ENCODE results near the gene EMILIN2.
A peak's percentile ranks its signal among the peaks of the same experiment; 100 is the strongest.
"Not testable (repeated sequence)": the region's sequence is repeated elsewhere in the genome, so short reads cannot be mapped to it uniquely, and the experiment has no call there.

The EMILIN2 gene

DNA sequence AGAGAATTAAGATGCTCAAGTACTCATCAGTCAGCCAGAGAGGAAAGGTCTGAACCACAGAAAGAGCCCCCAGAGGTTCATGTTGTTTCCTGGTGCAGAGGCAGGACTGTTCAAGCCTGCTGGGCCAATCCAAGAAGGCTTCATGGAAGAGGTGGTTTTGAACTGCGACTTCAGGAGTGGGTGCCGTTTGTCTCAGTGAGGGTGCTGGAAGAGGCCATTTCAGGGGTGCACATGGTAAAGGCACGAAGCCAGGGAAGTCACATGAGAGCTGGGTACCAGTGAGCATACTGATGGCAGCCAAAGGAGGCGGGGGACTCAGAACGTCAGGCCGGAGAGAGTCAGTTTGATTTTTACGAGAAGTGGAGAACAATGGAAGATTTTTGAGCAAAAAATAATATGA is 55.5 kb downstream of the EMILIN2 start:
- DNase-seq = no peak

DNA sequence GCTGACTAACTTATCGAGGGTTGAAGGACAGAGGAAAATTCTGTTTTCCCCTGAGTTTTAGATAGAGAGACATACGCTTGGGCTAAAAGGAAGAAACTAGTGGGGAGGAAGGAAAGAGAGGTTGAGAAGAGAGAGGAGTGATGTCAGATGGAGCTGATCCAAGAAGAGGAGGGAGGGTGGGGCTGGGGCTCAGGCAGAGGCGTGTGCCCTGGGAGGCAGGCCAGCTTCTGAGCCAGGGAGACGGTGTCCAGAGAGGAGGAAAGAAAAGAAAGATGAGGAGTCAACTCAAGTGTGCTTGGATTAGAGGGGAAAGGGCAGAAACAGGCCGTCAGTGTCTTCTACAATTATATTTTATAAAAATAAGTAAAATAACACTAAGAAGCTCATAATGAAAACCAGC is 56.2 kb downstream of the EMILIN2 start:
- no peak for DNase-seq

DNA sequence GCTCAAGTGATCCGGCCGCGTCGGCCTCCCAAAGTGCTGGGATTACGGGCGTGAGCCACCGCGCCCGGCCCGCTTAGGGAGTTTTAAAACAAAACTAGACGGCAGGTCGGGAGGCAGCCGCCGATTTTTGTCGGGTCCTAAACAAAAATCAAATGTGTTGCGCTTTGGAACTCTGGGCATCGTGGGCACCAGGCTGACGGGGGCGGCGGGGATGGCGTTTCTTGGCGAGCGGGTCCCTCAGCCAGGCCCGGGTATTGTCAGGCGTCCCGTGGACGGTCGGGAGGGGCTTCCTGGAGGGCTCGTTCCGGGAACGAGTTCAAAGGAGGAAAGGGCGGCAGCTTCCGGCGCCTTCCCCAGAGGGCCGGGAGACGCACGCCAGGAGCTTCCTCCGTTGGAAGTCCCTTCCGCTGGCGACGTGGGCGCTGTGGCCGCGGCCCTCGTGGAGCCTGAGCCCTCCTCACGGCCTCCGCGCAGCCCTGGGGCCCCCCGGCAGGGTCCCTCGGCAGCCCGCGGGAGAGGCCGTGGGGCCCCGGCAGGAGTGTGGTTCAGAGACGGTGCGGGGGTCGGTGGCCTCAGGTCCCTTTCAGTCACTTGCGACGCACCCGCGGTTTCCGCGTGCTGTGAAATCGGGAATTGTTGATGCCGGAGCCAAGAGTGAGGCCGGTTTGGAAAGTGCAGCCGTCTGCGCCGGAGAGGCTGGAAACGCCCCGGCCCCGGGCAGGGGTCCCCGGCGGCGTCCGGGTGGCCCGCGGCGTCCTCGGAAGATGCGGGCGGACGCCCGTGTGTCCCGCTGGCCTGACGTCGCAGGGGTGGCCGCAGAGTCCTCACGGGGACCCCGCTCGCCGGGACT is 59.3 kb downstream of the EMILIN2 start:
- peak; percentile 75 to 84 for DNase-seq

DNA sequence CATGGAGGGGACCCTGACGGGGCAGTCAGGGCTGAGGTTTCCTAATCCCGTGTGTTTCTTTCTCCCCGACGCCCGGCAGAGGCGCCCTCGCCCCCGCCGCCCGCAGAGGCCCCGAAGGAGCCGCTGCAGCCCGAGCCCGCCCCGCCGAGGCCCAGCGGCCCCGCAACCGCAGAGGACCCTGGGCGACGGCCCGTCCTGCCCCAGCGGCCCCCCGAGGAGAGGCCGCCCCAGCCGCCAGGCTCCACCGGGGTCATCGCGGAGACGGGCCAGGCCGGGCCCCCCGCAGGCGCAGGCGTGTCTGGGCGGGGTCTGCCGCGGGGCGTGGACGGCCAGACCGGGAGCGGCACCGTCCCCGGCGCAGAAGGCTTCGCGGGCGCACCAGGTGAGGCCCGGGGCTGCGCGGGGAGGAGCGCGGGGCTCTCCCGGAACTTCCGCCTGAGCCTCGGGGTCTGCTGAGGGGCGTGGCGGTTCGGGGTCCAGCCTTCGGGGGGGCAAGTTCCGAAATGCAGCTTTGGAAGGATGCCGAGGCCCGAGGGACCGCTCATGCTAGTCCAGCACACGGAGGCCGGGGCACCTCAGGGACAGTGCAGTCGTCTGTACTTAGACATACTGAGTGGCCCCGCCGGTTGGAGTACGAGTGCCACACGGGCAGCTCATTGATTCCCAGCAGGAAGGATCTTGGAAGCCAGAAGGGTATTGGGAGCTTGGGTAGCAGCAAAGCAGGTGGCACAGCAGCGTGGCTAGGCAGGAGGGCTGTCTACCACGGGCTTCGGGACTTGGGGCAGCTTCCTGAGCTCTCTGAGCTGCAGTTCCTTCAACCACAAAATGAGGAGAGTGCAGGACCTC is 60.1 kb downstream of the EMILIN2 start:
- DNase-seq = peak; percentile 48 to 59

DNA sequence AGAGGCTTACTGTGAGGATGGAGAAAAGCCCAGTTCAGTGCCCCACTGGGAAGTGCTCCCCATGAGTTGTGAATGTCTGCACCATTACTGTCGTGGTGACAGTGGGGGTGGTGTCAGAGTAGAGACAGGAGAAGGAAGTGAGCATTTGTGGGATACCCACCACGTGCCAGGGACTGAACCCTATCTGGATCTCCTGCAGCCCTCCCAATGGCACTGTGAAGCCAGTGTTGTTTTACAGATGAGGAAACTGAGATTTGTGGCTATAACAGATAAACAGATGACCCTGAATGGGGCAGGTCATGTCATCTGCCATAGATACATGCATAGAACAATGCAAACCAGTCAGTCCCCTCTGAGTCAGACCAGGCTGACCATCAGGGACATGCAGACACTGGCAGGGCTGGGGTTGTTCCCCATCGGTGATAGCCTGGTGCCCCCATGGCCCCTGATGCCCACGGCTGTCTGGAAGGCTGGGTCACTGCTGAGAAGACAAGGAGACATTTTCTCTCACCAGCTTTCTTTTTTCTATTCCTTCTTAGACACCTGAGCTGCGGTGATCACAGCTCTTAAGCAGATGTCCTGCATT is 60.8 kb downstream of the EMILIN2 start:
- no peak for DNase-seq

DNA sequence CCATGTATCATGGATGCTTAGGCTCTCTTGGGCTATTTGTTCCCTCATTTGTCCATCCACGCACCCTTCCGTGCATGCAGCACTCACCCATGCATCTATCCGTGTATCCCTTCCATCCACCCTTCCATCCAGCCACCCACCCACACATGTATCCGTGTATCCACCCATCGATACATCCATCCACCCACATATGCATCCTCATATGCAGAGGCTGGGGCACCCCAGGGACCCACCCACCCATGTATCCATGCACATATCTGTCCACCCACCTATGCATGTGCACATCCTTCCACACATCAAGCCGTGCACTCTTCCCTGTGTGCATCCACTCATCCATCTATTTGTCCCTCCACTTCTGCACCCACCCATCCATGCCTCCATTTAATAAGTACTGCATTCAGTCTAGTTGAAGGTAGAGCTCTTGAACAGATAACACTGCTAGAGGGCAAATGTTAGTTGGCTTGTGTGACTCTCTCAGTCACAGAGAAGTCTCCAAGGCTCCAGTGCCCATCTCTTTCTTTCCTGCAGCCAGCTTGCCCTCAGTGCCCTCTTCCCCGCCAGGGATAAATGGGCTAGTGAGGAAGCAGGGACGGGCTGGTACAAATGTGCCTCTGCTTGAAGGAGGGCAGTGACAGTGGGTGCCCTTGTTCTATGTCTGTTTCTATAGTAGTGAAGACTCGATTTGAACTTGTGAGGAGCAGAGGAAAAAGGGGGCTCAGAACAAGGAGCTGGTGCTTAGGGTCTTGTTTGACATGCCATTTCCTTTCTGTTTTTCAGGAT is 61.5 kb downstream of the EMILIN2 start:
- DNase-seq = no peak

DNA sequence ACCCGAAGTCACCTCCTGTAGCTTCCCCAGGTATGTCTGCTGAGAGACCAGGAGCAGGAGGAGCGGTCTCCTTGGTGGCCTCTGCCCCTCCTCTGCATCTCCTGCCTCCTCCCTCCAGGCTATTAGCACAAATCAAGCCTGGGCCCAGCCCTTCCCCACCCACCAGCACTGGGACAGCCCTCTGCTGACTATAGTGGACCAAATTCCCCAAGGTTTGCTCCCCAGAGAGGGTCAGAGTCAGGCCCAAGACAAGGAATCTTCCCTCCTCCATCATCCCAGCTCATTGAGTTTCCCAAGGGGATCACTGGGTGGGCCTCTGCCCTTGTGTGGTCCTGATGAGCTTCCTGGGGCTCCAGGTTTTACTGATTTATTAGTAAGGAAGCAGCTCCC is 62.1 kb downstream of the EMILIN2 start:
- DNase-seq = no peak

DNA sequence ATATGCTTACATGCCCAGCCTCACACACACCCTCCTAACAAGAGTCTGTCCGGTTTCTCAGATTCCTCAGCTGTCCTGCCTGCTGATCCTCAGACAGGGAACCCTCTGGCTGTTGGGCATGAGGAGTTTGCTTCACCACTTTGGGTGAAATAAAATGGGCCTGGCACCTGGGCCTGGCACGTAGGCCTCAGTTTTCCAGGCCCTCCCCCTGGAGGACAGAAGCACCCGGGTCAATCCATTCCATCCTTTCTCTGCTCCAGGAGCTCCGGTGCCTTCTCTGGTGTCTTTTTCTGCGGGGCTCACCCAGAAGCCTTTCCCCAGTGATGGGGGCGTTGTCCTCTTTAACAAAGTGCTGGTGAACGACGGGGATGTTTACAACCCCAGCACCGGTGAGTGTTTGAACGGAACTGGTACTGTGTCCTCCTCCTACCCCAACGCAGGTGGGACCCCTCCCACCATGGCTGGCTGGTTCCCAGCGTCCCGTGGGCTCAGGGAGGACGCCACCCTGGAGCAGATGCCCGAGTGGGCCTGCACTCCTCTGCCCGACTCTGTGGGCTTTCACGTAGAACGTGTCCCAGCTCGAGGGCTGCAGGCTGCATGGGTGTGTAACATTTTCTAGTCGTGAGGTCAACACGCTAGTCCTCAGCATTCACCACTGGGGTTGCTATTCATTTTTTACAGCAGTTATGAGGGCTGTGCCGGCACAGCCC is 62.8 kb downstream of the EMILIN2 start:
- DNase-seq = no peak

DNA sequence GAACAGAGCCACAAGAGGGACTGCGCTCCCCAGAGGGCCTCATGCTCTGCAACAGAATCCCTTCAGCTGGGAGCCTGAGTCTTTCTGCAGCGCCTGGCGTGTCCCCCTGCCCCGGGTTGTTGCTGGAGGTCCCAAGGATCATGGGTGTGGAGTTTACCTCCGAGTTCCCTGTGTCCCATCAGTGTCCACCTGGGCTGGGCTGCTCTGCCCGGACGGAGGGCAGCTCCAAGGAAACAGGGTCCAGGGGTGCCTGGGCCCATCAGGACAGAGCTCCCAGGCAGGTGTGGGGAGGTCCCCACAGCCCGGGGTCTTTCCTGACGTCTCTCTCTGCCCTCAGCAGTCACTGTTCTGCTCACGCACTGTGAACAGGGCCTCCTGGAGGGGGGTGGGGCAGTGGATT is 63.5 kb downstream of the EMILIN2 start:
- DNase-seq = no peak

DNA sequence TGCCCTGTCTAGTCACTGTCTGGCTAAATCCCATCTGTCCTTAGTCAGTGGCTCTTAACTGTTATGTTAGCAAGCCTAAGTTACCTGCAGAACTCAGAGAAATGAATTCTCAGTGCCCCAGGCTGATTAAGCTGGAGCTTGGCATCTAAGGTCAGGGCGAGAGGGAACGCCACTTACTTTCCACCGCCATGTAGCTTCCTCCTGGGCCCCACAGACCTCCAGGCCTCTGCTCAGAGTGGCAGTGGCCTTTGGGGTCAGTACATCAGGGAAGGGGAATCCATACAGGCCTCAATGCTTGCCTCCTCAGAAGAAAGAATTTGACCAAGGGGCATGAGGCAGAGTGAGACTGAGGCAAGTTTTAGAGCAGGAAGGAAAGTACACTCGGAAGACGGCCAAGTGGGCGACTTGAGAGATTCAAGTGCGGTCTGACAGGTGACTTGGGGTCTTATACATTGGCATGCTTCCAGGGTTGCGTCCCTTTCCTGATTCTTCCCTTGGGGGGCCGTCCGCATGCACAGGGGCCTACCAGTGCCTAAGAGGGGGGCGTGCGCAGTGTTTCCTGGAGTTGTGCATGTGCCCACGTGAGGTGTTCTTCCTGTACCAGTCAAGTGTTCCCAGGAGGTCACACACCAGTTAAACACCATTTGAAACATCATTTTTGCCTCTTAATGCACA is 64.1 kb downstream of the EMILIN2 start:
- no peak for DNase-seq

DNA sequence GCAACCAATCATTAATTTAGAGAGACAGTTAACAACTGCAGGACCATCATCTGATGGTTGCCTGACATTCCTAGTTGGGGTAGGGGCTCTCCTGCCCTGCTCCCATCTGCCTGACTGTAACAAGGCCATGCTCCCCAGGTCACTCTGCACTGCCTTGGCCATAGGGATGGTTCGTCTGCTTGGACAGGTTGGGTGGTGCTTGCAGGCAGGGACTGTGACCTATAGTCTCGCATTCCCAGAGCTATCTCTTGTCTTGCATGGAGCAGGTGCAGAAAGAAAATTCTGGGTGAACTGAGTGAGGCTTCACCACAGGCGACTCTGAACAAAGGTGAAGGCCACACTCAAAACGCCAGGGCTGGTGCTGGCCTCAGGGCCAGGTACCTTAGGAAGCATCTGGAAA is 64.7 kb downstream of the EMILIN2 start:
- no peak for DNase-seq

DNA sequence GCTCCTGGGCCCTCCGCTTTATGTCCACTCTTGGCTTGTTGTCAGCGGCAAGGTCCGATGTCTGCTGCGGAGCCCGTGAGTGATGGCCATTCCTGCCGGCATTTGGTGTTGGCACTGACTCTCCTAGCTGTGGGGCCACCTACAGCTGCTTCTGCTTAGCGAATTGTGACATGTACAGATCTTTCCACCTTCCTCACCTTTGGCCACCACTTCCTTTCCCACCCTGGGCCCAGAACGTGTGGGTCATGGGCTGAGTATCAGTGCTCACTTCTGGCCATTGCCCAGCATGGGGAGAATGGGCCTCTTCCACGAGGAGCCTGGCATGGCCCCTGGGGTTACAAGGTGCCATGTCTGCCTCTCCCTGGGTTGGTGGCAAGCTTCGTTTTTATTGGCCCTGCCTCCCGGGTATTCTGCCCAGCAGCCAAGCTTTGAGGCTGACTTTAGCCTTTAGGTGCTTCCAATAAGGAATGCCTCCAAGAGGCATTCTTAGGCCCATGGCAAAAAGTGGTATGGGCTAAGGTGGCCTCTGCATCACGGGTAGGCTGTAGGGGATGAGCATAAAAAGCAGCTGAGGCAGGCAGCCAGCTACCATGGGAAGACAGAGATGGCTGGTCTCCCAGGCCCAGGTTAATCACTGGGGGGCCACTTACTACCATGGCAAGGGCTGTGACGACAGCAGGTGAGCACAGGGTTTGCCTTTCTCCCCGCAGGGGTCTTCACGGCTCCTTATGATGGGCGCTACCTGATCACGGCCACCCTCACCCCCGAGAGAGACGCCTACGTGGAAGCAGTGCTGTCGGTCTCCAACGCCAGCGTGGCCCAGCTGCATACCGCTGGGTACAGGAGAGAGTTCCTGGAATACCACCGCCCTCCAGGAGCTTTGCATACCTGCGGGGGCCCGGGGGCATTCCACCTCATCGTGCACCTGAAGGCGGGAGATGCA is 65.8 kb downstream of the EMILIN2 start:
- DNase-seq = no peak

DNA sequence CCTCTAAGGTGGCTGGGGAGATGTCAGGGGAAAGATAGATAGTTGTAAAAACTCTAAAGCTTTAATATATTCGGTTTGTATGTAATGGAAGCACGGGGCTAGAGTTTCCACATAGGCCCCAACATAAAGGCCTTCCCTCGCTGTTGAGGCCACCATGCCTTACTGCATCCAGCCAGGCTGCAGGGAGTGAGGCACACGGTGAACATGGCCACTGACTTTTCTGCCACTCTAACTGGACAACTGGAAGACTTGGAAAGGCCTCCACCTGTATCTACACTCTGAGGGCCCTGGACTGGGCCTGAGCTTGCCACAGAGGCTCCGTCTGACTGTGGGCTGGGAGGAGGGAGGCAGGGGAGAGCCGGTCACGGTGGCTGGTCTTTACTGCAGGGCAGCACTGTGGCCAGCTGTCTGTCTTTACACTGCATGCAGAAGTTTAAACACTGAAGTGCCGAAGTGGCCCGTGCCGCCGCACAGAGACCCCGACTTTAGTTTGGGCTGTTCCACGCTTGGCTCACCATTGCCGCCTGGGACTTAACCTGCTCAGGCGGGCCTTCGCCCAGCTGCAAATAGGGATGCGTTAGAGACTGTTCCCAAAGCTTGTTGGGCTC is 66.7 kb downstream of the EMILIN2 start:
- DNase-seq = no peak

DNA sequence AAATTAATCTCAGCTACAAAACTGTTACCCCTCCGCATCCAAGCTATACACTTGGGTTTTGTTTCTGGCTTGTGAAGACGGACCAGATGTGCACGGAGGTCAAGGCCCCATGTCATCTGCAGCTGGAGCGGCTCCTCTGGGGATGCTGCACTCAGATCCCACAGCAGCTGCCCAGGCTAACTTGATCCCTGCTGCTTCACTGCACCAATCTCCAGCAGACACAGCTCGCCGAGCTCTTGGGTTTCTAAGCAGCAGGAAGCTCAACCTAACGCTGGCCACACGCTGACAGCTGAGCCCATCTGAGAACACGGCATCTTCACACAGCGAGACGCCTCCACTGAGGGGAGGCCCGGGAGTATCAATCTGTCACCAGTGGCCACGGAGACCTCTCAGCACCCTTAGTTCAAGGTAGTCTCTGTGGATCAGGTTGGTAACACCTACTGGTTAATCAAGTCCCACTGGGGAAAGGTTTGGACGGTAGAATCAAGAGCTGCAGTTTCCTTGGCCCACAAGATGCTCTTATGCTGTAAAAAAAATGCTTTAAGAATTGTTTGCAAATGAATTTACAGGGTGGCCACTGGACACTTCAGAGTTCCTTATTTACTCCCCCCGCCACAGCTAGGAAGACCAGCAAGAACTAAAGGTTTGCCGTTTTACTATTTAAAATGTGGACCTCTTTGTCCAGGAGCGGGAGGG is 67.5 kb downstream of the EMILIN2 start:
- DNase-seq = no peak

DNA sequence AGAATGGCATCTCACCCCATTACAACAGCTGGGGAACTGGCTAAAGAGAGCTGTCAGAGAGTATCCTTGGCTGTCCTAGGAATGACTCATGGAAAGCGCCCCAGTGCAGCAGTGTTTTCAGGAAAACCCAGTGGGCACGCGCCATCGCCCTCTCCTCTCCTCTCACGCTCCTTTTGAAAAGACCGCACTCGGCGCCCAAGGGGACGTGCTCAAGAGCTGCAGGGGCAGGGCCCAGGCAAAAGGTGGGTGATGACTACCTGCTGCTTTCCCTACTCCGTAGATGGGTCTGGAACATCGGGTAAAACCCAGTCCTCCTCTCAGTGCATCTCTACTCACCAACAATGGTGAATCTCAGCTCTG is 68.1 kb downstream of the EMILIN2 start:
- DNase-seq = no peak

DNA sequence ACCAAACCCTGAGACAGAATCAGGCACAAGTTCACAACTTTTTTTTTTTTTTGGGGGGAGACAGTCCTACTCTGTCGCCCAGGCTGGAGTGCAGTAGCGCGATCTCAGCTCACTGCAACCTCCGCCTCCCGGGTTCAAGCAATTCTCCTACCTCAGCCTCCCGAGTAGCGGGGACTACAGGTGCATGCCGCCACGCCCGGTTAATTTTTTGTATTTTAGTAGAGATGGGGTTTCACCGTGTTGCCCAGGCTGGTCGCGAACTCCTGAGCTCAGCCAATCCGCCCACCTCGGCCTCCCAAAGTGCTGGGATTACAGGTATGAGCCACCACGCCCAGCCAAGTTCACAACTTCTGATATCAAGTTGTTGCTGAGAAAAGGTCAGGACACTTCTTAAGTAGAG is 68.7 kb downstream of the EMILIN2 start:
- DNase-seq = not testable (repeated sequence)

DNA sequence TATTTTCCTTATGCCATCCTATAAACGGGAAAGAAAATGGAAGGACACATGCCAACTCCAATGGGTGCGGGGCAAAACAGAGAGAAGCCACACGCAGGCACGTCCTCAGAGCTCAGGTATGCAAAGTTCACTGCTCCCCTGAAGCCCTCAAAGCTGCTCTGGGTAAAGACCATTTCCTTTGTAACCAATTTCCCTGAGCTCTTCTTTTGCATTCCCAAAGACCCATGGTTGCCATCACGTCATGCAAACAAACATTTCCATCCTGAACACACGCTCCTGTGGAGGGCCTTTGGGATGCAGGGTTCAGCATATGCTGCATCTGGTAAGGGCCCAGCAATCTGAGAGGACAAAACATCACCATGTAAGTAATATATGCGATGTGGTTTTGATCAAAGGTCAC is 69.4 kb downstream of the EMILIN2 start:
- no peak for DNase-seq

DNA sequence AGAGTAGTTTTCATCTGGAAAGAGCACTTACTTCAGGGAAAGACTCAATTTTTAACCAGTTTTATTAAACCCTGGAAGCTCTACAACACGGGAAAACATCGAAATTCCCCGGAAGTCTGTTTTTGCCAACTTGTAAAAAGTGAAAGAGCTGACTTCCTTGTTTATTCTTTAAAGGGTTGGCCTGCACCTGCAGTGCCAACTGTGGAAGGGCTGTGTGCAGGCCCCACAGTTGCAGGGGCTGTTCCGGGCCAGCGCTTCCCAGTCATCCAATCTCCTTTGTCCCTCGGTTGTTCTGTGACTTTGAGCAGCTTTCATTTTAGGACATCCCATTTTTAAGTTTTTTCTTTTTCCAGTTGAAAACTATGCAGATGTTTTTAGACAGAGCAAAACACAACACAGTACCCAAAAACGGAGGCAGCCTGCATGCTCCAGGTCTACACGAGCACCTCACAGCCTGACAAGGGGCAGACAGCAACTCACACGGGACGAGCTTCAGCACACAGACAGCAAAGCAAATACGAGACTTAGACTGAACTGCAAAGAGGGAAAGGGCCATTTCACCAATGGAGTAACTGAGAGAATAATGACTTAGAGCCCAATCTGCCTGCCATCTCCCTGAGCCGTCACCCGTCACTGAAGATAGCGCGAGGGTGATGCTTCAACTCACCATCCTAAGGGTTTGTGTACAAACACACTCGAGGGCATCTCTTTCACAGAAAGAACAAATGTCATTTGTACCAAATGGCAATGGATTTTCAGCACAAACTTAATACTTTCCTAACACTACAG is 70.6 kb downstream of the EMILIN2 start:
- DNase-seq = no peak
